Fibroblast of skin of right quadriceps (primary cell): Measurements from ENCODE around the gene GRAMD1C.

Source experiments
- DNase-seq: peaks from one replicate; pipeline ENCODE4 v3.0.0-alpha.2; 2013

The GRAMD1C gene

GRCh38 chr3:113867506-113867905, 28.9 kb downstream of the GRAMD1C start:
- DNase-seq: peak; percentile 63

GRCh38 chr3:113873293-113873692, 34.7 kb downstream of the GRAMD1C start:
- no peak for DNase-seq

GRCh38 chr3:113873814-113874526, 35.4 kb downstream of the GRAMD1C start:
- DNase-seq: no peak

- no peak for DNase-seq
These were observed 39.8 kb downstream of the GRAMD1C start for GRCh38 chr3:113878403-113878802.

GRCh38 chr3:113885050-113885449, 46.5 kb downstream of the GRAMD1C start:
- DNase-seq: no peak

- no peak for DNase-seq
These were observed 51.8 kb downstream of the GRAMD1C start for GRCh38 chr3:113890256-113890900.

GRCh38 chr3:113894927-113895326, 56.3 kb downstream of the GRAMD1C start:
- DNase-seq: no peak

GRCh38 chr3:113895964-113896363, 57.4 kb downstream of the GRAMD1C start:
- DNase-seq: no peak

- no peak for DNase-seq
These were observed 58.3 kb downstream of the GRAMD1C start for GRCh38 chr3:113896930-113897329.

- no peak for DNase-seq
These were observed 58.8 kb downstream of the GRAMD1C start for GRCh38 chr3:113897373-113897777.

- peak; percentile 71 for DNase-seq
These were observed 60.3 kb downstream of the GRAMD1C start for GRCh38 chr3:113898892-113899291.

GRCh38 chr3:113906568-113907140, 68.1 kb downstream of the GRAMD1C start:
- DNase-seq: no peak

- DNase-seq: no peak
These were observed 69.5 kb downstream of the GRAMD1C start for GRCh38 chr3:113908133-113908532.

GRCh38 chr3:113910966-113911365, 72.4 kb downstream of the GRAMD1C start:
- peak; percentile 34 for DNase-seq

- peak; percentile 71 for DNase-seq
These were observed 74.1 kb downstream of the GRAMD1C start for GRCh38 chr3:113912552-113913236.

GRCh38 chr3:113914646-113915045, 76.1 kb downstream of the GRAMD1C start:
- peak; percentile 94 for DNase-seq

- DNase-seq: no peak
These were observed 89.0 kb downstream of the GRAMD1C start for GRCh38 chr3:113927556-113927955.

- no peak for DNase-seq
These were observed 108.2 kb downstream of the GRAMD1C start for GRCh38 chr3:113946831-113947230.

- DNase-seq: peak; percentile 31
These were observed 108.9 kb downstream of the GRAMD1C start, which contains the start of gene ZDHHC23 for GRCh38 chr3:113947372-113948014. Gene ZDHHC23, plus strand, starts transcription at chr3:113948013. Its CDS starts 790 bp downstream, at chr3:113948803.

- DNase-seq: no peak
These were observed 109.7 kb downstream of the GRAMD1C start for GRCh38 chr3:113948015-113948917.

- DNase-seq: peak; percentile 24
These were observed 114.3 kb downstream of the GRAMD1C start for GRCh38 chr3:113952921-113953320.

- peak; percentile 14 for DNase-seq
These were observed 115.1 kb downstream of the GRAMD1C start for GRCh38 chr3:113953677-113954076.
